HG03442 (cell line): Measurements from ENCODE around the gene DBNDD1.

Experiments used
- ATAC-seq: cut with Tn5 transposase; IDR thresholded peaks from one replicate; pipeline ENCODE4 v1.9.1; 2021; ENCODE audit warnings: mild to moderate bottlenecking, moderate library complexity; ENCODE audit not compliant: unreplicated experiment

Gene DBNDD1

GRCh38 chr16:89965447-89966225 lies 53.6 kb downstream of the DBNDD1 start:
- no peak for ATAC-seq

GRCh38 chr16:89964201-89964600 lies 55.1 kb downstream of the DBNDD1 start:
- ATAC-seq, result no peak

GRCh38 chr16:89962754-89963498 lies 56.3 kb downstream of the DBNDD1 start:
- no peak for ATAC-seq

- no peak for ATAC-seq
Observed at GRCh38 chr16:89961920-89962319, 57.3 kb downstream of the DBNDD1 start.

- no peak for ATAC-seq
Observed at GRCh38 chr16:89960966-89961365, 58.3 kb downstream of the DBNDD1 start.

- no peak for ATAC-seq
Observed at GRCh38 chr16:89958596-89958995, 60.7 kb downstream of the DBNDD1 start.

GRCh38 chr16:89958068-89958467 lies 61.2 kb downstream of the DBNDD1 start:
- ATAC-seq, result no peak

GRCh38 chr16:89957216-89957785 lies 62.0 kb downstream of the DBNDD1 start:
- ATAC-seq, result no peak

- no peak for ATAC-seq
Observed at GRCh38 chr16:89956505-89957215, 62.6 kb downstream of the DBNDD1 start.

- no peak for ATAC-seq
Observed at GRCh38 chr16:89955001-89955685, 64.1 kb downstream of the DBNDD1 start.
